ENCODE results near the gene PRR22. TPM values are rescaled to one million over a fixed set of nuclear protein-coding genes. Genes with fewer than 3 reads are reported as not detected.
A peak's percentile ranks its signal among the peaks of the same experiment; 100 is the strongest.
"Not testable (repeated sequence)": the region's sequence is repeated elsewhere in the genome, so short reads cannot be mapped to it uniquely, and the experiment has no call there.

The PRR22 gene
- total RNA-seq, 1 donor from 2014 or later, result 0.53 TPM

- DNase-seq (ENCODE audit: low read depth), result no peak
- peak; percentile 96 for FAIRE-seq
- Histone ChIP-seq H3K27me3 (ENCODE audit: control insufficient read depth, insufficient read depth, low read length) (no peaks in the 10 kb centered on the region), H3K4me3 (ENCODE audit: low read depth, low read length) (no peak overlapping the region), H3K36me3 (ENCODE audit: control insufficient read depth, insufficient read depth, low read length) (no peaks in the 10 kb centered on the region)
- no peak for TF ChIP-seq CTCF (IDR thresholded peaks at IDR 0.05; ENCODE audit: insufficient read depth, low read length, severe bottlenecking)
Observed at GRCh38 chr19:5742051-5742450, 42.5 kb downstream of the PRR22 start.

GRCh38 chr19:5738423-5738822 is 46.1 kb downstream of the PRR22 start:
- H3K36me3 ChIP-seq (ENCODE audit: control insufficient read depth, insufficient read depth, low read length), result no peaks in the 10 kb centered on the region
- no peak for TF ChIP-seq CTCF (IDR thresholded peaks at IDR 0.05; ENCODE audit: insufficient read depth, low read length, severe bottlenecking)
- no peaks in the 10 kb centered on the region for H3K27me3 ChIP-seq (ENCODE audit: control insufficient read depth, insufficient read depth, low read length)
- DNase-seq (ENCODE audit: low read depth) (peak; percentile 52), FAIRE-seq (no peak)
- H3K4me3 ChIP-seq (ENCODE audit: low read depth, low read length), result no peak overlapping the region

GRCh38 chr19:5733172-5733571 is 51.4 kb downstream of the PRR22 start:
- not testable (repeated sequence) for DNase-seq (ENCODE audit: low read depth); FAIRE-seq; H3K4me3 ChIP-seq (ENCODE audit: low read depth, low read length); H3K27me3 ChIP-seq (ENCODE audit: control insufficient read depth, insufficient read depth, low read length); H3K36me3 ChIP-seq (ENCODE audit: control insufficient read depth, insufficient read depth, low read length)

Other genes starting within 250 kb of the PRR22 start
- gene TINCR, start 216.8 kb downstream of the PRR22 start, total RNA-seq, result 4.2 and 10.1 TPM in 2 replicates
- gene SAFB2, start 162.0 kb downstream of the PRR22 start, total RNA-seq, result 24.0 and 37.4 TPM in 2 replicates
- gene SAFB, start 161.7 kb downstream of the PRR22 start, total RNA-seq, result 44.0 and 80.6 TPM in 2 replicates
- gene MICOS13, start 104.2 kb downstream of the PRR22 start, total RNA-seq, result 30.0 and 54.0 TPM in 2 replicates
- 7.1 and 8.6 TPM in 2 replicates for gene HSD11B1L, start 103.7 kb downstream of the PRR22 start, total RNA-seq
- 718 and 1,018 TPM in 2 replicates for gene RPL36, start 94.5 kb downstream of the PRR22 start, total RNA-seq
- gene LONP1, start 64.6 kb downstream of the PRR22 start, total RNA-seq, result 220 and 272 TPM in 2 replicates
- gene CATSPERD, start 64.1 kb downstream of the PRR22 start, total RNA-seq, result not detected in 2 replicates
- gene DUS3L, start 6.4 kb upstream of the PRR22 start, total RNA-seq, result 26.8 and 55.5 TPM in 2 replicates
- gene NRTN, start 20.3 kb upstream of the PRR22 start, total RNA-seq, result 0.51 and 1.3 TPM in 2 replicates
- 2.1 and 7.9 TPM in 2 replicates for gene FUT6, start 55.0 kb upstream of the PRR22 start, total RNA-seq
- 16.1 and 40.8 TPM in 2 replicates for gene FUT3, start 66.7 kb upstream of the PRR22 start, total RNA-seq
- 0.26 TPM in 1 of 2 replicates, not detected in the other for gene FUT5, start 85.8 kb upstream of the PRR22 start, total RNA-seq
- gene NDUFA11, start 119.0 kb upstream of the PRR22 start, total RNA-seq, result 116 and 230 TPM in 2 replicates
- 3.8 and 4.5 TPM in 2 replicates for gene VMAC, start 120.1 kb upstream of the PRR22 start, total RNA-seq
- gene CAPS, start 129.5 kb upstream of the PRR22 start, total RNA-seq, result 8.2 and 18.8 TPM in 2 replicates
- 25.0 and 27.9 TPM in 2 replicates for gene RANBP3, start 193.4 kb upstream of the PRR22 start, total RNA-seq